Prostate gland (tissue), 2 donors: ENCODE measurements around the gene FBXL19. TPM values are rescaled to one million over a fixed set of nuclear protein-coding genes. Genes with fewer than 3 reads are reported as not detected.

Source experiments
- DNase-seq: peaks from one replicate; pipeline ENCODE4 v3.0.0-alpha.2; 2019; ENCODE audit warnings: low spot score
- H3K27ac ChIP-seq, 2 donors: fragments of 200-600 bp; sonication (generic); 2 replicates each; pipeline ENCODE4 v1.5.1; 2017 to 2019
- H3K27me3 ChIP-seq: fragments of 200-600 bp; sonication (generic); replicated peaks from 2 replicates; pipeline ENCODE4 v1.5.1; 2019; ENCODE audit not compliant: insufficient read depth
- H3K36me3 ChIP-seq, 2 donors: fragments of 200-600 bp; sonication (generic); 1 replicate in 1 of 2; 2 replicates in 1 of 2; pipeline versions ENCODE4 v1.5.1 to v1.8.1; 2017 to 2019
- H3K4me1 ChIP-seq: fragments of 200-600 bp; sonication (generic); replicated peaks from 2 replicates; pipeline ENCODE4 v1.5.1; 2019
- H3K4me3 ChIP-seq, 2 donors: fragments of 200-600 bp; sonication (generic); 2 replicates each; pipeline ENCODE4 v1.5.1; 2017 to 2019
- H3K9me3 ChIP-seq: fragments of 200-600 bp; sonication (generic); 2 replicates; pipeline ENCODE4 v1.5.1; 2017
- POLR2A ChIP-seq: fragments of 450-650 bp; IDR thresholded peaks from one replicate; pipeline ENCODE4 v1.6.1; 2016; ENCODE audit warnings: antibody characterized with exemption, mild to moderate bottlenecking
- POLR2AphosphoS5 ChIP-seq: sonication (generic); formaldehyde crosslinking; IDR thresholded peaks from one replicate; pipeline ENCODE4 v1.6.1; 2017; ENCODE audit warnings: antibody characterized with exemption
- WGBS: methylation state at CpG from one replicate; pipeline ENCODE4 v1.1.5; 2018; 5-methylcytosine and 5-hydroxymethylcytosine counted together
- intact Hi-C: fragments of 100-400 bp; cut with DNase I; formaldehyde crosslinking; loops from one replicate; pipeline ENCODE4 v1.14.2; 2022
- total RNA-seq, 2 donors: library from RNA; depleted of rRNA; stranded (reverse); fragments of >200 nt; gene quantifications; one replicate each; pipeline ENCODE4 v1.1.0, GENCODE V29; 2016
- TF ChIP-seq, protein P1 (sequence below), 4 experiments: fragments of 200-600 bp in 2 of 4; fragments of 450-650 bp in 2 of 4; sonication (generic) in 2 of 4; IDR thresholded peaks; 1 replicate in 3 of 4; 2 replicates in 1 of 4; pipeline ENCODE4 v1.5.1; 2016 to 2019; ENCODE audit warnings: antibody characterized with exemption in 4 of 4, mild to moderate bottlenecking in 2 of 4, moderate library complexity in 2 of 4

Gene FBXL19
- total RNA-seq, 2 donors from 2014 or later: 23.5 to 125 TPM

GRCh38 chr16:30921748-30922419 is 1.5 kb upstream of the FBXL19 start:
- peak; percentile 81 for DNase-seq
- intact Hi-C loops: loop anchor here (2.0 to 5.0 kb wide), 3 partner anchors 25 to 80 kb away; partner anchors contain the start of gene CTF1
- WGBS: under 1% methylated on average over 37 of the region's 37 CpGs

DNA sequence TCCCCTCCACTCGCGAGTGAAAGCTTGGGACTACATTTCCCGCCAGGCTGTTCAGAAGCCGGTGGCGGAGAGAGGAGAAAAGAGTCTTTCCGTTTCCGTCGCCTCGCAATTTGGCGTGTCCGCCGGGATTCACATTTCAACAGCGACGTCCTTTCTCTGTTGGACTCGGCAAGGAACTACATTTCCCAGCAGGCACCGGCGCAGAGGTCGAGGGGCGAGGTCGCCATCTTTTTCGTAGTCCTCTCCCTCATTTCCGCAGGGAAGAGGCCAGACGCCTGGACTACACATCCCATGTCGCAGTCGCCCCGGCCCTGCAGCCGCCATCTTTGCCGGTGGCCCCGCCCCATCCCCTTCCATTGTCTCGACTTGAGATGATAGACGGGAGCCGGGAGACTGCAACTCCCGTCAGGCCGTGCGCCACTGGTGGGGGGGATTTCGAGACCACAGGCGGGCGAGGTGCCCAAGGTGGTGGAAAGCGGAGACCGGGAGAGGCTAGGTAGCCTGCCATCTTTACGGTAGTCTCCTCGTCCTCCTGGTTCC is 882 bp upstream of the FBXL19 start:
- peak overlapping the region; percentile 92 to 96 for H3K27ac ChIP-seq
- no peak for TF ChIP-seq POLR2A
- peak; percentile 95 for TF ChIP-seq POLR2AphosphoS5
- TF ChIP-seq, protein P1, sequence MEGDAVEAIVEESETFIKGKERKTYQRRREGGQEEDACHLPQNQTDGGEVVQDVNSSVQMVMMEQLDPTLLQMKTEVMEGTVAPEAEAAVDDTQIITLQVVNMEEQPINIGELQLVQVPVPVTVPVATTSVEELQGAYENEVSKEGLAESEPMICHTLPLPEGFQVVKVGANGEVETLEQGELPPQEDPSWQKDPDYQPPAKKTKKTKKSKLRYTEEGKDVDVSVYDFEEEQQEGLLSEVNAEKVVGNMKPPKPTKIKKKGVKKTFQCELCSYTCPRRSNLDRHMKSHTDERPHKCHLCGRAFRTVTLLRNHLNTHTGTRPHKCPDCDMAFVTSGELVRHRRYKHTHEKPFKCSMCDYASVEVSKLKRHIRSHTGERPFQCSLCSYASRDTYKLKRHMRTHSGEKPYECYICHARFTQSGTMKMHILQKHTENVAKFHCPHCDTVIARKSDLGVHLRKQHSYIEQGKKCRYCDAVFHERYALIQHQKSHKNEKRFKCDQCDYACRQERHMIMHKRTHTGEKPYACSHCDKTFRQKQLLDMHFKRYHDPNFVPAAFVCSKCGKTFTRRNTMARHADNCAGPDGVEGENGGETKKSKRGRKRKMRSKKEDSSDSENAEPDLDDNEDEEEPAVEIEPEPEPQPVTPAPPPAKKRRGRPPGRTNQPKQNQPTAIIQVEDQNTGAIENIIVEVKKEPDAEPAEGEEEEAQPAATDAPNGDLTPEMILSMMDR (IDR thresholded peaks at IDR 0.05): peak in 1 of 4 experiments; percentile 33
- intact Hi-C loops: loop anchor here (2.0 to 5.0 kb wide), 3 partner anchors 26 to 80 kb away; partner anchors contain the start of gene CTF1
- H3K4me3 ChIP-seq: peak overlapping the region; percentile 61 to 71
- no peaks in the 10 kb centered on the region for H3K36me3 ChIP-seq
- H3K4me1 ChIP-seq: no peaks in the 10 kb centered on the region
- 0% methylated on average over 42 of the region's 42 CpGs for WGBS
- H3K27me3 ChIP-seq: no peaks in the 10 kb centered on the region
- no peaks in the 10 kb centered on the region for H3K9me3 ChIP-seq
- DNase-seq: peak; percentile 100

More at GRCh38 chr16:30921748-30922419, 1.5 kb upstream of the FBXL19 start:
- no peaks in the 10 kb centered on the region for H3K9me3 ChIP-seq
- no peaks in the 10 kb centered on the region for H3K36me3 ChIP-seq
- H3K4me3 ChIP-seq: peak overlapping the region; percentile 61 to 71
- H3K4me1 ChIP-seq: no peaks in the 10 kb centered on the region
- H3K27ac ChIP-seq: peak overlapping the region; percentile 92 to 96
- TF ChIP-seq, protein P1 (IDR thresholded peaks at IDR 0.05): peak; percentile 75 to 94 (median 88)
- TF ChIP-seq POLR2AphosphoS5 (peak; percentile 56), POLR2A (no peak)
- H3K27me3 ChIP-seq: no peaks in the 10 kb centered on the region

- H3K4me1 ChIP-seq: no peaks in the 10 kb centered on the region
- TF ChIP-seq, protein P1 (IDR thresholded peaks at IDR 0.05): peak in 1 of 4 experiments; percentile 5
- peak; percentile 78 for TF ChIP-seq POLR2AphosphoS5
- TF ChIP-seq POLR2A: peak; percentile 53
- H3K27me3 ChIP-seq: no peaks in the 10 kb centered on the region
- peak; percentile 100 for DNase-seq
- intact Hi-C loops: loop anchor here (2.0 to 5.0 kb wide), 3 partner anchors 26 to 81 kb away; partner anchors contain the start of gene CTF1
- peak overlapping the region; percentile 92 to 96 for H3K27ac ChIP-seq
- no peaks in the 10 kb centered on the region for H3K36me3 ChIP-seq
- no peaks in the 10 kb centered on the region for H3K9me3 ChIP-seq
- WGBS: under 1% methylated on average over 33 of the region's 33 CpGs
- H3K4me3 ChIP-seq: peak overlapping the region; percentile 61 to 71
Observed at GRCh38 chr16:30922960-30923535, 324 bp upstream of the FBXL19 start.

DNA sequence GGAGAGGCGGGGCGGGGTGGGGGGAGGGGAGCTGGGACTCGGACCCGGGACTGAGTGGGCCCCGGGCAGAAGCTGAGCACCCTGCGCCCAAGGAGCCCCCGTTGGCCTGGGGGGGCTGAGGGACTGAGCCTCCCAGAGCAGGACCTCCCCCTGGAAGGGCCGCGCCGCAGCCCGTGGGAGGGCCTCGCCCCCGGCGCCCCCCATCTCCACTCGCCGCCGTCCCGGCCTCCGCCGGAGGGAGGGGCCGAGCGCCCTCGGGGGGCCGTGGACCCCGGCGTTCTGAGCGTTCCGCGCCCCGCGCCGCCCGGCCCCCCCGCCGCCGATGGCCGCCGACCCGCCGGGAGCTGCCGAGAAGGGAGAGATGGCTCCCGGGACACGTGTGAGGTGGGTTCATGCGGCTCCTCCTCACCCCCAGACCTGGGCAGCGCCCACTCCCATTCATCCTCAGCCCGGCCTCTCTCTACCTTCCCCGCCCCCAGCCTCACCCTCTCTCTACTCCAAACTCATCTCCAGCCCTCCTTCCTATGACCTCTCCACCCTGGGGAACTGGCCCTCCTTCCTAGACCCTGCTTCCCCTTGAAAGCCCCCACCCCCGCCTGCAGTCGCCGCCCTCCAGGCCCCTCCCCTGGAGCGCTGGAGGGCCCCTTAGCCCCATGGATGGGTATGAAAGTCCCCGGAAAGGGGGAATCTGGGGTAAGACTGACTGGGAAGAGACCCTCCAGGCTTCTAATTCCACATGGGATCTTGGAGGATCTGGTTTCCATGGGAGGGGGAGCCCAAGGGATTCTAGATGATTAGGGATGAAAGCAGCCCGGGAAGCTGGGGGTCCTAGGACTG is 922 bp downstream of the FBXL19 start:
- intact Hi-C loops: loop anchor here (5.0 kb wide), 1 partner anchor 82 kb away; no protein-coding TSS in a partner anchor
- TF ChIP-seq, protein P1 (IDR thresholded peaks at IDR 0.05): no peak
- no peak for TF ChIP-seq POLR2A
- TF ChIP-seq POLR2AphosphoS5: no peak
- Histone ChIP-seq H3K36me3 (no peaks in the 10 kb centered on the region), H3K4me3 (peak overlapping the region; percentile 61 to 71), H3K4me1 (no peaks in the 10 kb centered on the region), H3K27ac (peak overlapping the region; percentile 92 to 96), H3K9me3 (no peaks in the 10 kb centered on the region), H3K27me3 (no peaks in the 10 kb centered on the region)
- WGBS: 2% methylated on average over 40 of the region's 53 CpGs
- no peak for DNase-seq
